HG03378 (cell line): Measurements from ENCODE around the gene NLRC4.
"Not testable (repeated sequence)": the region's sequence is repeated elsewhere in the genome, so short reads cannot be mapped to it uniquely, and the experiment has no call there.

Source experiments
- ATAC-seq: cut with Tn5 transposase; IDR thresholded peaks from one replicate; pipeline ENCODE4 v1.9.1; 2021; ENCODE audit warnings: mild to moderate bottlenecking, moderate library complexity; ENCODE audit not compliant: unreplicated experiment

Gene NLRC4

DNA sequence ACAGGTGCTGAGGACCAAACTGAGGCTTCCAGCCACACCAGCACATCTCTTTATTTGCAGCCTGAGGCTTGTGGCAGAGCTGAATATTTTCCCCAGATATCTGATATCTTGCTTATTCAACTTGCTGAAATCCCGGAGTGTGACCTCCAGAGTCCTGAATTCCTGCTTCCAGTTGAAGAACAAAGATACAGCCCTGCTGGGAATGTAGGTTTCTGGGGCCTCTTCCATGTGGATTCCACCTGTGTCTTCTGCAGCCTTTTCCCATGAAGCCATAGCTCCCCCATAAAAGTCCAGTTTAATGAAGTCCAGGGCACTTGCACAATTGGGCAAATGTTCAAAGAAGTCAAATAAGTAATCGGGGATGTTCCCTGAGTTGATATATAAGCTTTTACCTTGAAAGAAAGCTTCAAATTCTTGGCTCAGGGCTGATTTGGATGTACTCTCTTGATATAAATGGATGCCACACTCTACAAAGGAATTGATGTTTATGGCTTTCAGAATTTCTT, 14.9 kb downstream of the NLRC4 start:
- ATAC-seq: no peak

DNA sequence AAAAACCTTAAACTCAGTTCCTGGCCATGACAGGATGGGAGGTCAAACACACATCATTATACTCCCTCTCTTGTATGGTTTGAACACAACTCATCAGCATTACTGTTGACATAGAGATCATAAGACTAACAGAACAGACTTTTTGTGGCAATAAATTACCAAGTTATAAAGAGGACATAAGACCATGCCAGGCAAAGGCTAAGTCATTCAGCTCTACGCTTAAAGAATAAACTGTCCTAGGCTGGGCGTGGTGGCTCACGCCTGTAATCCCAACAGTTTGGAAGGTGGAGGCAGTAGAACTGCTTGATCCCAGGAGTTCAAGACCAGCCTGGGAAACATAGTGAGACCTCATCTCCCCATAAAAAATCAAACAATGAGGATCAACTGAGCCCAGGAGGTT, 16.4 kb downstream of the NLRC4 start:
- ATAC-seq: no peak

DNA sequence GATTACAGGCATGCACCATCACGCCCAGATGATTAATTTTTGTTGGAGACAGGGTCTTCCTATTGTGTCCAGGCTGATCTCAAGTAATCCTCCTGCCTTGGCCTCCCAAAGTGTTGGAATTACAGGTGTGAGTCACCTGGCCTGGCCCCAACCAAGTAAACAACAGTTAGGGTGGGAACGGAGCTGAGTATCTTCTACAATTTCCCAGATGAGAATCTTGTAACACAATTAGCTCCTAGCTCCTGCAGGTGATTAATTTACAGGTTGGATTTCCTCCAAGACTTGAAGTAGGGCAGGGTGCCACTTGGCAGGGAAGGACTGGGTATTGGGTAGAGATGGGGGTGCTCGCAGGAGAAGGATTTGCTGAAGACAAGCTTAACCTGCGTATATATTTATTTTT, 17.8 kb downstream of the NLRC4 start:
- no peak for ATAC-seq

DNA sequence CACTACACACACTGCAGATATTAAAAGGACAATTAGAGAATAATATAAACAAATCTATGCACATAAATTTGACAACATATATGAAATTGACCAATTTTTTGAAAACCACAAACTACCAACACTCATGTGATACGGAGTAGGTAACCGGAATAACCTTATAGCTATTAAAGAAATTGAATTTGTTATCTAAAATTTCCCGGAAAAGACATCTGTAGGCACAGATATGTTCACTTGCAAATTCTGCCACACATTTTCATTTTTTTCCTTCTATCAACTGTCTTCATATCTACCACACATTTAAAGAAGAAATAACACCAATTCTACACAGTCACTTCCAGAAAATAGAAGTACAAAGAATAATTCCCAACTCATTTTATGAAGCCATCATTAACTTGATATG, 22.4 kb downstream of the NLRC4 start:
- ATAC-seq: no peak

DNA sequence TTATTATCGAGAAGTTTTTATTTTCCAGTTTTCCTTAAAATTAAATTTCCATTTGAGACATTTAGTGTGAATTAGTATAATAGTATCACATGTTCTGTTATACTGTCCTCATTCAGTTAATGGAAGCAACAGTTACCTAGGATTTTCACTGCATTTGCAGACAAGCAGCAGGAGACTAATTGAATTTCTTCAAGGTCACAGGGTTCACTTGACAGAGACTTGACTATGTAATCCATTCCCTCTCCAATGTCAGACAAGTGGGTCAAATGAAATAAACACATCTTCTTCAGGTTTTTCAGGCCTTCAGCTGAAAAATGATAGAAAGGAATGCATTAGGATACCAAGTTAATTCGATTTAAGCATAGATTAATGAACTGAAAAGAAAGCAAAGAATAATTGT, 26.7 kb downstream of the NLRC4 start:
- no peak for ATAC-seq

DNA sequence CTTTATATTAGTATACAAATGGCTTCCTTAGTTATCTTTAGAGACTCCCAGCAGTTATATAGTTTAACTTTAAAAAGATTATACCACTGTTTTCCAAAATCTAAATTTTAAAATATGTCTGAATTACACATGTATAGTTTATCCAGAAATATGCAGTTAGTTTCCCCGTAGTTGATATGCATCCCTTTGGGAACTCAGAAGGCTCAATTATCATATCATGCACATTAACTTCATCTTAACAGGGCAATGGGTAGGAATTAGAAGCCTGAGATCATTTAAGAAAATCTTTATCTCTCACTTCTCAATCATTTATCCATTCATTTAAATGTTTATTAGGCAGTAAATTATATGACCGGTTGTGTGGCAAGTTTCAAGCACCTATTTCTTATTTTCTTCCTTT, 27.2 kb downstream of the NLRC4 start:
- no peak for ATAC-seq

DNA sequence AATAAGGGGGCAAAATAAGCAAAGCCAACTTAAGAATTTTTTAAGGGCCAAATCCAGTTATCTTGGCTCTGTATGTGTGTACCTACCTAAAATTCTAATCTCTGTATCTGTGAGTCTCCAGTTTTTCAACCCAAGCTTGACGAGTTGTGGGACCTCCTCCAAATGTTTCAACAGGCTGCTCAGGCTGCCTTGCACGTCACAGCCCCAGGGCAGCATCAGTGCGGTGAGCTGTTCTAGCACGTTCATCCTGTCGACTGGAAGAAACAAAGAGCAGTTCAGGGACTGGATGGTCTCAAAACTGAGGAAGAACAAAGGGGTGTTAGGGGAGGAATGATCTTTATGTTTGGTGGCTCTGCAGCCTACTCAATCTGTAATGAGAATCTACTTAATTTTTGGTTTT, 29.4 kb downstream of the NLRC4 start:
- no peak for ATAC-seq

DNA sequence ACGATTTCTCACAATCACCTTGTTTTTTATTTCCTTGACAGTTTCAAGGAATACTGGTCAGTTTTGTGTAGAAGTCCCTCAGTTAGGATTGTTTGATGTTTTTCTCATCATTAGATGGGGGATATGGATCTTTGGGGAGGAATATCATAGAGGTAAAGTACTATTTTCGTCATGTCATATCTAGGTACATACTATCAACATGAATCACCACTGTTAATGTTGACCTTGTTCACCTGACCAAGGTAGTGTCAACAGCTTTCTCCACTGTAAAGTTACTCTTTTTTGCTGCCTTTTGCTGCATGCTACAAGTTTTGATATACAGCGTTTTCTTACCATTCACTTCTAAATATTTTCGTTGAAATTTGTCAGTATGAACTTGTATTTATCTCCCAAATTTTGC, 32.7 kb downstream of the NLRC4 start:
- no peak for ATAC-seq

DNA sequence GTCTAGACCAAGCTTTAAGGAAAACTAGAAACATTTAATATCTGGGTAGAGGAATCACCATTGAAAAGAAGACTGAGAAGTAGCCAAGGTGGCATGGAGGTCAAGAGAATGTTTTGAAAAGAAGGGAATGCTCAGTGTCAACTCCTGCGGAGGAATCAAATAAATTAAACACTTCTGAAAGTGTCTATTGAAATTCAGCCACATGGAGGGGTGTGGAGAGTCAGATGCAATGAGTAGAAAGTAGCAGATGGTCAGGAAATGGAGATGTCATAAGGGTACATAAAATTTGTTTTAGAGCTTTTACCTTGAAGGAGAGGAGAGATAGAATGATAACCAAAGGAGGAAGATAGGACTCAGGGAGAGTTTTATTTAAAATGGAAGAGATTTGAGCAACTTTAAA, 35.1 kb downstream of the NLRC4 start:
- no peak for ATAC-seq

DNA sequence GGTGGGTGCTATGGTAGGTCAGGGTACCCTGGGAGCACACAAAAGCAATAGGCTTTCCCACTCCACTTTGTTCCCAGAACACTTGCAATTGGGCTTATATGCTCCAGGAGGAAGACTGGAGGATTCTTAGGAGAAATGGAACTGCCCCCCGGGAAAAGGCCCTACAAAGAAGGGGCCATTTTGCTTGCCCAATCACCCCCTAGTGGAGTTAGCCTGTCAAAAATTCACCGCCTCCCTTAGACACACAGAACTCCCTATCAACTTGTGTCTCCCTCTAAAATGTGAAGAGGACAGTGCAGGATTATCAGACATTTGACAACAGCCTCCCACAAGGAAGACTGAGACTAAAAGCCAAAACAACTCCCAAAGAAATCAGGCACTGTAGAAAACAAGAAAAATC, 36.5 kb downstream of the NLRC4 start:
- ATAC-seq: no peak

DNA sequence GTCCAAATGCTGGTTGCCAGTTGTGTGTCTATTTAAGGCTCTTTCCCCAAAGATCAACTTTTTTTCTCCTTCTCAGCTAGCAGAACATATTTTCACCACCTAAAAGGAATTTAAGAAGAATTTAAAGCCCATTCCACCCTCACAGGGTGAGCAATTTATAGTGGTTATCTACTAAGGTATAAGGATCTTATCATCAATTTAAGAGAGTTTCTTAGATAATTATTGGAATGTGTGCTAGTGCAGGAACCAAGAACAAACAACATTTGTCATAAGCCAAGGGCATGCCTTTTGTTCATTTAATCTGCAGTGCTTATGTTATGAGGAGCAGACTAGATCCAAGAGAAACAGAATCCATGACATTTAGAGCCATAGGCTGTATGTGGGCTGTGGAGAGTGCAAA, 37.2 kb downstream of the NLRC4 start:
- ATAC-seq: no peak

DNA sequence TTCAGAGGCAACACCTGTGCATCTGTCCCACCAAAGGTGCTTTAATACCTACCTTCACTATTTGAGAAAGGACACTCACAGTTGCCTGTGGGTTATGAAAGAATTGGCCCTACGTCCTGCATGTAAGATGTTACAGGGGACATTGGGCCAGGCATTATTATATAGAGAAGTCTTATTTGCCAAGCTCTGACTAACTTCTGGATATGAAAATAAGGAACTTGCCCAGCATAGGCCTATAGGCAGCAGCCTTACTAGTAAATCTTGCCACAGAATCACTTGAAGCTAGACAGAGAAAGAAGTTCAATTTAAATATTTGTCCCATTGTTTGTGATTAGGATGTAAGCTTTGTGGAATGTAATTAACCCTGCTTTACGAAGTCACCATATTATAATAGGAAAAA, 41.7 kb downstream of the NLRC4 start:
- ATAC-seq: no peak

DNA sequence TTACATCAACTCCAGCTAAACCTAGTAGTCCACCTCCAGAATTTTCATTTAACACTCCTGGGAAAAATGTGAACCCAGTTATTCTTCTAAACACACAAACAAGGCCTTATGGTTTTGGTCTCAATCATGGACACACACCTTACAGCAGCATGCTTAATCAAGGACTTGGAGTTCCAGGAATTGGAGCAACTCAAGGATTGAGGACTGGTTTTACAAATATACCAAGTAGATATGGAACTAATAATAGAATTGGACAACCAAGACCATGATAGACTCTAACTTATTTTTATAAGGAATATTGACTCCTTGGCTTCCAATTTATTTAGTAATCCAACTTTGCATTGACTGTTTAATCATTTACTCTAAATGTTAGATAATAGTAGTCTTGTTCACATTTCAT, 44.2 kb downstream of the NLRC4 start:
- ATAC-seq: no peak

DNA sequence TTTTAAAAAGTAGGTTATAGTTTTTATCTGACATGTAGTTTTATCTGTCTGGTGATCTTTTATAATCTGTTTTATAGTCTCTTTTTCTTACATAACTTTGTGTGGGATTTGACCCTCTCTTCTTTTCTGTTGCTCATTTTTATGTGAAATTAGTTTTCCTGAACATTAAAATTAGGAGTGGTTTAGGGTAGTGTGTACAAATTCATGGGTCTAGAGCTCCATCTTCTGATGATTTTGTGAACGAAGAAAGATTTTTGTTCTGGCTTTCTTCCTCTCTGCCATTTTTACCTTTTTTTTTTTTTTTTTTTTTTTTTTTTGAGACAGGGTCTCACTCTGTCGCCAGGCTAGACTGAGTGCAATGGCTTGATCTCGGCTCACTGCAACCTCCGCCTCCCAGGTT, 52.4 kb downstream of the NLRC4 start:
- no peak for ATAC-seq

DNA sequence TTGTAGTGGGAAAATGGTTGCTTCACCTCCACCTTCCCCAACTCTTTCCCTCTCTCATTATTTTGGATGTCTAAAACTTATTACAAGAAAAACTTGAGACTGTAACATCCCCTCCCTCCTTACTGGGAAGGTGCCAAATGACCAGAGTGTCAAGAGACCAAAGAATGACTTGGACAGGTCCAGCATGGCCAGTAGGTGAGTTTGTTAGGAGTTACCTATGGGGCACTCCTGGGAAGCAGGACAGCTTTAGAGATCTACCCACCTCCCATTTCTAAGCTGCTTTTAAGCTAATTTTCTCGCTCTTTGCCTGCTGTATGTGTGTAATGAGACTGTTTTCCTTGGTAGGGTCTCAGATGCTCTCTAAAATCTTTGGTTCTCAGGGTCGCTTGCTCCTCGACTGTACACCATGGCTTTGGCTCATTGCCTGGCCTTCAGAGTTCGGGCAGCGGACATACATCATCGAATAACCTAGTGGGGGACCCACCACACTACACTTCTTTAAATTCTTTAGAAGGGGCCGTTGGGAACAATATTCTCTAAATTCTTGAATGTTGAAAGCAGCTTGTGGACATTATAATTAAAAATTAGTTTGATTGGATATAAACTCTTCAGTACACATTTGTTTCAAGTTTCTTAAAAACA, 53.8 kb downstream of the NLRC4 start:
- ATAC-seq: no peak

DNA sequence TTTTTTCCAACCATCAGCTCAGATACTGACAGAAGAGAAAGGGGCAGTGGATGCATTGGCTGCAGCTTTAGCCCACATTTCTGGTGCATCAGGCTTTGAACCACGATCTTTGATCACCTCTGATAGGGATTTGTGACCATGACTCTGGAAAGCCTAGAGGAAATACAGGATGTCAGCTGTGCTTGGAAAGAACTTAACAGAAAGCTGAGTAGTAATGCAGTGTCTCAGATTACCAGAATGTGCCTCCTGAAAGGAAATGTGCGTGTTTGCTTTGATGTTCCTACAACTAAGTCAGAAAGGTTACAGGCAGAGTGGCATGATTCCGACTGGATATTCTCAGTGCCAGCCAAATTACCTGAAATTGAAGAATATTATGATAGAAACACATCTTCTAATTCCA, 61.3 kb downstream of the NLRC4 start:
- ATAC-seq: not testable (repeated sequence)

DNA sequence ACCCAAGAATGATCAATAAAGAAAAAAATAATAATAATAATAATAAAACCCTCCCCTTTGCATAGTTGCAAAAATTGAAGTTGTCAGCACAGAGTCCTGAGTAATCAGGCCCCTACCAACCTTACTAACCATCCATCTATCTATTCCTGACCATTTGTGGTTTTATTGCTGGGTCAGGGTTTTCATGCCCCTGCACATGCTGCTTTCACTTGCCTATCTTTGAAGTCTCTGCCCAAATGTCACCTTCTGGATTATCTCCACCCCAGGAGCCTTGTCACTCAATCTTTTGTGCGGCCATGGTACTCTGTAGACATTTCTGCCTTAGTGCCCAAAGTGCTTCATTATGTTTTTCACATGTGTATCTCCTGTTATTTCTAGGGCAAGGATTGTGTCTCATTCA, 63.9 kb downstream of the NLRC4 start:
- ATAC-seq: no peak

DNA sequence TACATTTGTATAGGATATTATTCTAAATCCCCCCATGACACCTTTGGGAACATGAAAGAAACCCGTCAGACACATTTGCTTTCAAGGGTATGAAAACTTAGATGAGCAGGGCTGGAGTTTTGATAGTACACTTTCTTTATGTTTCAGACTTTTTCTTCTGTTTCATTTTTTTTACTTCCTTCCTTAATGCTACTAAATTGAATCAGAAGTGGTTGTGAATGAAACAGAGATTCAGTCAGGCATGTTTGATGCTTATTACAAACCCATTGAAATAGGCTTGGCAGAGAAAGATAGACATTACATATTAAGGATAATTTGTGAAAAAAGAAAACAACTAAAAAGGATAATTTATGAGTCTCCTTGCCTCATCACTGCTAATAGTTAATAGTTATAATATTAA, 72.3 kb downstream of the NLRC4 start:
- ATAC-seq: no peak

DNA sequence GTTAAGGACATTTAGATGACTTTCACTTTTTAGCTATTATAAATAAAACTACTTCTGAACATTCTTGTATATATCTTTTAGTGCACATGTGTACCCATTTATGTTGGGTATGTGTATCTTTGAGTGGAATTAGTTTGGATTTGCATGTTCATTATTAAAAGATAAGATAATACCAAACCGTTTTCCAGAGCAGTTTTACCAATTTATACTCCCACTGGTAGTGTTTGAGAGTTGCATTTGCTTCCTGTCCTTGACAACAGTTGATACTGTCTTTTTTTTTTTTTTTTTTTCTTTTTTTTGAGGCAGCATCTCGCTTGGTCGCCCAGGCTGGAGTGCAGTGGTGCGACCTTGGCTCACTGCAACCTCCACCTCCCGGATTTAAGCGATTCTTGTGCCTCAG, 75.7 kb downstream of the NLRC4 start:
- no peak for ATAC-seq

DNA sequence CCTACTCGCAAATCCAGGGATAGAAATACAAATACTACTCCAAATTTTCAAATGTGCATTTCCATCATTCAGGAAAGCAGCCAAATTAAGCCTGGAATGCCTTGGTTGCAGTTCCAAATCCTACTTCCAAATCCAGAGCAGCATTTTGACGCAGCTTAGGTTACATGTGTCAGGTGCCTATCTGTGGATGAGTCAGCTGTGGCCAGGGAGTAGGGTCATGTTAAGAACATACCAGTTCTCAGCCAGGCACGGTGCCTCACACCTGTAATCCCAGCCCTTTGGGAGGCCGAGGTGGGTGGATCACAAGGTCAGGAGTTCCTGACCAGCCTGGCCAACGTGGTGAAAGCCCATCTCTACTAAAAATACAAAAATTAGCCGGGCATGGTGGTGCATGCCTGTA, 82.0 kb downstream of the NLRC4 start:
- ATAC-seq: no peak
